ENCODE data around the gene SLC4A1AP.

The SLC4A1AP gene

GRCh38 chr2:27736031-27736889, 72.6 kb downstream of the SLC4A1AP start:
- Histone ChIP-seq H3K9me3 (ENCODE audit: low read length) (peaks cover under 1% of the 10 kb centered on the region), H3K27me3 (ENCODE audit: insufficient read depth, low read length) (peaks cover 20% of the 10 kb centered on the region), H2AFZ (ENCODE audit: low read depth, low read length) (no peak overlapping the region), H3K4me1 (ENCODE audit: insufficient read depth, low read length) (no peaks in the 10 kb centered on the region), H3K36me3 (ENCODE audit: insufficient read depth, low read length) (no peaks in the 10 kb centered on the region), H3K4me3 (ENCODE audit: low read length) (no peak overlapping the region)

GRCh38 chr2:27736890-27737204, 73.2 kb downstream of the SLC4A1AP start:
- no peak overlapping the region for H2AFZ ChIP-seq (ENCODE audit: low read depth, low read length)
- no peaks in the 10 kb centered on the region for H3K4me1 ChIP-seq (ENCODE audit: insufficient read depth, low read length)
- peaks cover 2% of the 10 kb centered on the region for H3K9me3 ChIP-seq (ENCODE audit: low read length)
- no peak overlapping the region for H3K4me3 ChIP-seq (ENCODE audit: low read length)
- no peaks in the 10 kb centered on the region for H3K36me3 ChIP-seq (ENCODE audit: insufficient read depth, low read length)
- peaks cover 20% of the 10 kb centered on the region for H3K27me3 ChIP-seq (ENCODE audit: insufficient read depth, low read length)

DNA sequence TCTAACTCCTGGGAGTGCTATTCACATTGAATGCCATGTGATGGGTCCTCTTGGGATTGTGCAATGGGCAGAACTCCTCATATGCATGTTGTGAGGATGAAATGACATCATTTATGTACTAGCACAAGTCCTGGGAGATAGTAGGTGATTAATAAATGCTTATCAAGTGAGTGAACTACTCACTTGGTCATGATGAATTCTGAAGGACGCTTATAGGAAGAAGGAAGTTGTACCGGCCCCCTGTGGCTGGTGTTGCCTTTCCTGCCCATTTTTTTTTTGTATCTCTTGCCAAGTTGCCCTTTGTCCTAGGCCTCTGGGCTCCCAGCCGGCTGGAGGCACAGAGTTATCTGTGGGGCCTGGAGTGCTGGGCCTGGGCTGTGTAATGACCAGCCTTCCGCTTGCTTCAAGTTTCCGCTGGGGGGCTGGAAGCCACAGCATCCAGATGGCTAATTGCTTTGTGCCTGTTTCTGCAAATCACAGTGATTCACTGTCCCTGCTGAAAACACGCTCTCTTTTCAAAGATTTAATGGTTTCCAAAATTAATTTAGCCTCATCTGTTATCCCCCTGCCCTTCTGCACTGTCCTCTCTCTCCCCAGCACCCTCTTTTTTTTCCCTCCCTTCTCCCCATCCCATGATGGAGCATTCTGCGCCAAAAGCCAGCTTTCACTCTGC, 74.1 kb downstream of the SLC4A1AP start:
- no peak overlapping the region for H3K4me3 ChIP-seq (ENCODE audit: low read length)
- peaks cover 20% of the 10 kb centered on the region for H3K27me3 ChIP-seq (ENCODE audit: insufficient read depth, low read length)
- H2AFZ ChIP-seq (ENCODE audit: low read depth, low read length), result no peak overlapping the region
- no peaks in the 10 kb centered on the region for H3K4me1 ChIP-seq (ENCODE audit: insufficient read depth, low read length)
- no peaks in the 10 kb centered on the region for H3K36me3 ChIP-seq (ENCODE audit: insufficient read depth, low read length)
- peaks cover 2% of the 10 kb centered on the region for H3K9me3 ChIP-seq (ENCODE audit: low read length)

DNA sequence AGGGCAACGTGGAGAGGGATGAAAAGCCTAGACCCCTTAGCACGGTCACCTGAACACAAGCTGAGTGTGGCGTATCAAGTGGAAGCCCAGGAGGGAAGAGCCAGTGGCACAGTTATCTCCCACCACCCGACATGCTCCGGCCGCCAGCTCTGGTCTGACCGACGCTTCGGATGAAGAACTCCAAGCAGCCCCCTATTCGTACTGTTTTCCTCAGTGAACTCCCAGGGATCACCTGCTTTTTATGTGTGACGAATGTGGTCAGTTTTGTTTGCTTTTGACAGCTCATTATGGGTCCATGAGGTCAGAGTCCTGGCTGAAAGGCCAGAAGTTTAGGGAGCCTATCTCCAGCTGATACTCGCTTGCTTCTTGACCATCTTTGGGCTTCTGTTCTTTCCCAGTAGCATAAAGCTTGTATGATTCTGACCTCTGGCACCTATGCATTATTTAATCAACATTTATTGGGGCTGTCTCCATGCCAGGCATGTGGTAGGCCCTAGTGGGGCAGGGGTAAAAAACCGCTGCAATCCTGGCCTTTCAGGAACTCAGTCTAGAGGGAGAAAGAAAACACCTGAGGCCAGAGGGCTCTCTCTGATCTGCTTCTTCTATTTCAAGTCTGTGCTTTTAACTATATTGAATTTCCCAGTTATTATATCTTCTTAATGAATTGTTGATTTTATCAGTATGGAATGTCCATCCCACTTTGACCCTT, 74.8 kb downstream of the SLC4A1AP start:
- no peak overlapping the region for H3K4me3 ChIP-seq (ENCODE audit: low read length)
- H2AFZ ChIP-seq (ENCODE audit: low read depth, low read length), result no peak overlapping the region
- no peaks in the 10 kb centered on the region for H3K4me1 ChIP-seq (ENCODE audit: insufficient read depth, low read length)
- H3K36me3 ChIP-seq (ENCODE audit: insufficient read depth, low read length), result no peaks in the 10 kb centered on the region
- peaks cover 2% of the 10 kb centered on the region for H3K9me3 ChIP-seq (ENCODE audit: low read length)
- peaks cover 20% of the 10 kb centered on the region for H3K27me3 ChIP-seq (ENCODE audit: insufficient read depth, low read length)

DNA sequence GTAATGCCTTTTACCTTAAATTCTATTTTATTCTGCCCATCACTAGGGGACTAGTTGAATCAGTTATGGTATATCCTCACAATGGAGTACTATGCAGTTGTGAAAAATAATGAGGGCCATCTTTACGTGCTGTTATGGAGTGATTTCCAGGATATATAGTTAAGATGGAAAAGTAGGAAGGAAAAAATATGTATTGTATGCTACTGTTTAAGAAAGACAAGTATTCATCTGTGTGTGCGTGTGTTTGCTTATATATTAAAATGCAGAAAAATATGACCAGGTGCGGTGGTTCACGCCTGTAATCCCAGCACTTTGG, 75.3 kb downstream of the SLC4A1AP start:
- H2AFZ ChIP-seq (ENCODE audit: low read depth, low read length), result no peak overlapping the region
- H3K36me3 ChIP-seq (ENCODE audit: insufficient read depth, low read length), result no peaks in the 10 kb centered on the region
- no peaks in the 10 kb centered on the region for H3K4me1 ChIP-seq (ENCODE audit: insufficient read depth, low read length)
- peaks cover 2% of the 10 kb centered on the region for H3K9me3 ChIP-seq (ENCODE audit: low read length)
- peaks cover 20% of the 10 kb centered on the region for H3K27me3 ChIP-seq (ENCODE audit: insufficient read depth, low read length)
- H3K4me3 ChIP-seq (ENCODE audit: low read length), result no peak overlapping the region

DNA sequence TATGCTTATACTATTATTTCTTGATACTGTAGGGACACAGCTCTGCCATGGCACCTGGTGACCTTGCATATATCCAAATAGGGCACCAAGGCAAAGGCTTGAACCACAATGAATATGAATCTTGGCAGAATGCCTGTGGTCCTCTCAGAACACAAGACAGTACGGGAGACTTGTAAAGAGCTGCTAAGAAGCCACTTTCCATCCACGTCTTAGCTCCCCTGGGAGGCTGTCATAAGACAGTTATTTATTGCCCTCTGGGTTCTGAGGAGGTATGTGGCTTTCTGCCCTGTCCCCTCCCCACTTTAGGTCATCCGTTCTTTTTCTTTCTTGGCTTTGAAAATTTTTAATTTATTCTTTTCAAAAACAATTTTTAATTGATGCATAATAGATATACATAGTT, 78.0 kb downstream of the SLC4A1AP start:
- Histone ChIP-seq H3K4me1 (ENCODE audit: insufficient read depth, low read length) (no peaks in the 10 kb centered on the region), H3K36me3 (ENCODE audit: insufficient read depth, low read length) (no peaks in the 10 kb centered on the region), H3K9me3 (ENCODE audit: low read length) (peaks cover 2% of the 10 kb centered on the region)

GRCh38 chr2:27742571-27742970, 78.9 kb downstream of the SLC4A1AP start:
- H3K27me3 ChIP-seq (ENCODE audit: insufficient read depth, low read length), result no peaks in the 10 kb centered on the region
- H3K36me3 ChIP-seq (ENCODE audit: insufficient read depth, low read length), result no peaks in the 10 kb centered on the region
- H3K4me3 ChIP-seq (ENCODE audit: low read length), result no peak overlapping the region
- no peak overlapping the region for H2AFZ ChIP-seq (ENCODE audit: low read depth, low read length)
- H3K4me1 ChIP-seq (ENCODE audit: insufficient read depth, low read length), result no peaks in the 10 kb centered on the region
- peaks cover 2% of the 10 kb centered on the region for H3K9me3 ChIP-seq (ENCODE audit: low read length)

More for the DNA sequence above, 78.0 kb downstream of the SLC4A1AP start:
- Histone ChIP-seq H3K4me3 (ENCODE audit: low read length) (no peak overlapping the region), H3K27me3 (ENCODE audit: insufficient read depth, low read length) (peaks cover 6% of the 10 kb centered on the region), H2AFZ (ENCODE audit: low read depth, low read length) (no peak overlapping the region)
